H1 (cell line): ENCODE data around the gene RNU5D-1. TPM values are rescaled to one million over a fixed set of nuclear protein-coding genes. Genes with fewer than 3 reads are reported as not detected.

ENCODE experiments used
- CTCF ChIA-PET: fragments of 300-600 bp; sonication (Branson Sonifier 250); formaldehyde crosslinking; loops from one replicate; lab custom pipeline; 2021; ENCODE audit not compliant: partially characterized antibody; lab: Charles Lee
- POLR2A ChIA-PET: fragments of 300-600 bp; sonication (Branson Sonifier 250); formaldehyde crosslinking; loops from one replicate; lab custom pipeline; 2021; ENCODE audit warnings: inconsistent platforms; ENCODE audit not compliant: partially characterized antibody; lab: Charles Lee
- DNase-seq, 2 experiments: peaks; one replicate each; pipeline versions ENCODE4 v3.0.0 to v3.0.0-alpha.2; 2010 to 2022; ENCODE audit warnings: low spot score in 2 of 2, low read depth in 1 of 2, mixed read lengths in 1 of 2
- FAIRE-seq: peaks from 2 replicates; lab custom pipeline; 2011; peaks lifted over from hg19 to GRCh38; lab: Jason Lieb, UNC
- H2AFZ ChIP-seq: 2 replicates; pipeline ENCODE4 v1.8.1; 2012; ENCODE audit warnings: low read length, inconsistent platforms
- H2AK5ac ChIP-seq: 2 replicates; pipeline ENCODE4 v1.6.1; 2013; ENCODE audit warnings: low read depth, low read length
- H2BK120ac ChIP-seq: replicated peaks from 2 replicates; pipeline ENCODE3; 2013; ENCODE audit warnings: low read depth, low read length, inconsistent platforms
- H2BK12ac ChIP-seq: 2 replicates; pipeline ENCODE4 v1.6.1; 2013; ENCODE audit warnings: low read depth, low read length
- H2BK15ac ChIP-seq: 2 replicates; pipeline ENCODE4 v1.6.1; 2013; ENCODE audit warnings: low read length
- H2BK20ac ChIP-seq: 2 replicates; pipeline ENCODE4 v1.6.1; 2013; ENCODE audit warnings: low read length
- H2BK5ac ChIP-seq: 2 replicates; pipeline ENCODE4 v1.6.1; 2013; ENCODE audit warnings: low read depth, low read length
- H3K14ac ChIP-seq: 2 replicates; pipeline ENCODE4 v1.6.1; 2013; ENCODE audit warnings: inconsistent platforms; ENCODE audit not compliant: insufficient read length
- H3K18ac ChIP-seq: 2 replicates; pipeline ENCODE4 v1.6.1; 2013; ENCODE audit warnings: low read length; ENCODE audit errors: extremely low read depth
- H3K23ac ChIP-seq: 2 replicates; pipeline ENCODE4 v1.6.1; 2013; ENCODE audit warnings: inconsistent platforms; ENCODE audit not compliant: insufficient read length
- H3K23me2 ChIP-seq: 2 replicates; pipeline ENCODE4 v1.6.1; 2013; ENCODE audit warnings: low read depth, low read length
- H3K27ac ChIP-seq: 2 replicates; pipeline ENCODE4 v1.6.1; 2011; ENCODE audit warnings: low read depth, low read length, inconsistent platforms
- H3K27me3 ChIP-seq, 4 experiments: replicated peaks in 1 of 4; 1 replicate in 1 of 4; 2 replicates in 3 of 4; pipeline versions ENCODE4 v1.6.1 to v1.8.1; 2011 to 2013; ENCODE audit warnings: low read length in 3 of 4, mild to moderate bottlenecking in 3 of 4, inconsistent platforms in 2 of 4, mixed read lengths in 2 of 4, moderate library complexity in 1 of 4; ENCODE audit not compliant: control insufficient read depth in 3 of 4, insufficient read depth in 3 of 4; ENCODE audit errors: extremely low read depth in 1 of 4
- H3K36me3 ChIP-seq, 4 experiments: 2 replicates each; pipeline versions ENCODE4 v1.6.1 to v1.8.1; 2011 to 2013; ENCODE audit warnings: mild to moderate bottlenecking in 4 of 4, low read length in 3 of 4, moderate library complexity in 2 of 4, control low read depth in 1 of 4, inconsistent platforms in 1 of 4; ENCODE audit not compliant: insufficient read depth in 4 of 4, control insufficient read depth in 2 of 4
- H3K4ac ChIP-seq: replicated peaks from 2 replicates; pipeline ENCODE3; 2013; ENCODE audit warnings: low read length, low read depth, mixed read lengths, inconsistent platforms; ENCODE audit not compliant: insufficient read length
- H3K4me1 ChIP-seq, 4 experiments: replicated peaks in 1 of 4; 1 replicate in 1 of 4; 2 replicates in 3 of 4; pipeline versions ENCODE4 v1.6.1 to v1.8.1; 2011 to 2013; ENCODE audit warnings: low read length in 3 of 4, inconsistent platforms in 2 of 4, mixed read lengths in 1 of 4; ENCODE audit not compliant: insufficient read depth in 4 of 4, control insufficient read depth in 3 of 4
- H3K4me2 ChIP-seq, 2 experiments: 2 replicates each; pipeline versions ENCODE4 v1.6.1 to v1.8.1; 2011 to 2013; ENCODE audit warnings: low read depth in 2 of 2, low read length in 2 of 2, control low read depth in 1 of 2, inconsistent platforms in 1 of 2, mild to moderate bottlenecking in 1 of 2; ENCODE audit not compliant: insufficient read depth in 1 of 2
- H3K4me3 ChIP-seq, 4 experiments: fragments of 200-600, 300-600 bp in 1 of 4; sonication (generic), shearing (Covaris generic), sonication (Bioruptor Twin) in 1 of 4; 2 replicates each; pipeline versions ENCODE4 v1.5.1 to v1.8.1; 2011 to 2016; ENCODE audit warnings: low read length in 4 of 4, low read depth in 3 of 4, control low read depth in 2 of 4, inconsistent platforms in 2 of 4, mild to moderate bottlenecking in 2 of 4, mixed read lengths in 1 of 4, moderate library complexity in 1 of 4; ENCODE audit not compliant: insufficient read depth in 2 of 4; ENCODE audit errors: extremely low read depth in 1 of 4
- H3K56ac ChIP-seq: replicated peaks from 2 replicates; pipeline ENCODE3; 2013; ENCODE audit warnings: low read depth, mild to moderate bottlenecking, mixed read lengths, low read length, inconsistent platforms; ENCODE audit not compliant: insufficient read length
- H3K79me1 ChIP-seq: 2 replicates; pipeline ENCODE4 v1.6.1; 2013; ENCODE audit warnings: low read depth, low read length, control low read depth
- H3K79me2 ChIP-seq, 2 experiments: 2 replicates each; pipeline versions ENCODE4 v1.6.1 to v1.8.1; 2012 to 2013; ENCODE audit warnings: low read length in 2 of 2, mild to moderate bottlenecking in 2 of 2, inconsistent platforms in 1 of 2; ENCODE audit not compliant: insufficient read depth in 2 of 2, control insufficient read depth in 1 of 2
- H3K9ac ChIP-seq, 4 experiments: replicated peaks in 1 of 4; 1 replicate in 1 of 4; 2 replicates in 3 of 4; pipeline versions ENCODE4 v1.6.1 to v1.8.1; 2011 to 2013; ENCODE audit warnings: low read depth in 3 of 4, low read length in 3 of 4, control low read depth in 2 of 4, mild to moderate bottlenecking in 2 of 4, moderate library complexity in 2 of 4, inconsistent platforms in 1 of 4; ENCODE audit errors: extremely low read depth in 1 of 4
- H3K9me3 ChIP-seq, 2 experiments: 2 replicates each; pipeline versions ENCODE4 v1.6.1 to v1.8.1; 2012 to 2013; ENCODE audit warnings: mild to moderate bottlenecking in 2 of 2, moderate library complexity in 2 of 2, control low read depth in 1 of 2, inconsistent platforms in 1 of 2, low read depth in 1 of 2, low read length in 1 of 2, mixed read lengths in 1 of 2; ENCODE audit not compliant: insufficient read depth in 2 of 2
- H4K20me1 ChIP-seq, 2 experiments: replicated peaks in 1 of 2; 2 replicates each; pipeline versions ENCODE3 to v1.8.1; 2011 to 2013; ENCODE audit warnings: inconsistent platforms in 2 of 2, low read length in 2 of 2, mild to moderate bottlenecking in 1 of 2; ENCODE audit not compliant: insufficient read depth in 2 of 2, control insufficient read depth in 1 of 2
- H4K5ac ChIP-seq: 2 replicates; pipeline ENCODE4 v1.6.1; 2013; ENCODE audit warnings: low read length, low read depth, mixed read lengths, inconsistent platforms; ENCODE audit not compliant: insufficient read length
- H4K8ac ChIP-seq: 2 replicates; pipeline ENCODE4 v1.8.0; 2013; ENCODE audit warnings: mild to moderate bottlenecking, moderate library complexity, low read length, inconsistent platforms; ENCODE audit not compliant: insufficient read depth; ENCODE audit errors: extremely low read depth
- H4K91ac ChIP-seq: replicated peaks from 2 replicates; pipeline ENCODE3; 2013; ENCODE audit warnings: low read length, mixed read lengths, inconsistent platforms; ENCODE audit not compliant: insufficient read length
- ASH2L ChIP-seq: fragments of 200-600, 300-600 bp; sonication (generic); IDR thresholded peaks from one replicate; pipeline ENCODE4 v1.7.1; 2017; ENCODE audit warnings: low read length
- ATF3 ChIP-seq: IDR thresholded peaks from 2 replicates; pipeline ENCODE4 v1.6.1; 2011; ENCODE audit warnings: low read depth, mild to moderate bottlenecking, low read length; ENCODE audit not compliant: insufficient read depth
- BCL11A ChIP-seq, 2 experiments: IDR thresholded peaks; one replicate each; pipeline ENCODE4 v1.6.1; 2011; ENCODE audit warnings: low read depth in 2 of 2, low read length in 2 of 2, mild to moderate bottlenecking in 2 of 2
- BRCA1 ChIP-seq: IDR thresholded peaks from 2 replicates; pipeline ENCODE4 v1.6.1; 2012; ENCODE audit warnings: low read depth, low read length, improper control_type of control experiment
- GABPA ChIP-seq: IDR thresholded peaks from 2 replicates; pipeline ENCODE4 v1.6.1; 2011; ENCODE audit warnings: mild to moderate bottlenecking, low read length, moderate library complexity, borderline replicate concordance; ENCODE audit not compliant: insufficient read depth
- GTF2F1 ChIP-seq: IDR thresholded peaks from 2 replicates; pipeline ENCODE4 v1.6.1; 2012; ENCODE audit warnings: low read depth, low read length, improper control_type of control experiment, borderline replicate concordance
- HDAC2 ChIP-seq, 2 experiments: fragments of 300-600 bp in 1 of 2; sonication (generic) in 1 of 2; IDR thresholded peaks; 2 replicates each; pipeline ENCODE4 v1.6.1; 2011 to 2012; ENCODE audit warnings: low read depth in 2 of 2, low read length in 2 of 2, mild to moderate bottlenecking in 2 of 2, moderate library complexity in 2 of 2, borderline replicate concordance in 1 of 2, inconsistent platforms in 1 of 2
- JUND ChIP-seq: IDR thresholded peaks from 2 replicates; pipeline ENCODE4 v1.6.1; 2011; ENCODE audit warnings: mild to moderate bottlenecking, improper control_type of control experiment, low read length
- RXRA ChIP-seq: IDR thresholded peaks from 2 replicates; pipeline ENCODE4 v1.6.1; 2011; ENCODE audit warnings: low read depth, mild to moderate bottlenecking, low read length, moderate library complexity; ENCODE audit not compliant: insufficient read depth
- SIRT6 ChIP-seq: IDR thresholded peaks from one replicate; pipeline ENCODE4 v1.7.1; 2012; ENCODE audit warnings: low read length, inconsistent platforms
- SP1 ChIP-seq: IDR thresholded peaks from 2 replicates; pipeline ENCODE4 v1.6.1; 2011; ENCODE audit warnings: low read depth, low read length
- ZNF274 ChIP-seq: IDR thresholded peaks from 2 replicates; pipeline ENCODE4 v1.7.0; 2012; ENCODE audit warnings: low read length, borderline replicate concordance; ENCODE audit errors: extremely low read depth
- whole genome bisulfite sequencing, 2 experiments: shearing (Covaris generic) in 1 of 2; methylation state at CpG; one replicate each; pipeline versions ENCODE4 v1.1.6 to v1.1.7; 2013 to 2015; ENCODE audit warnings: low lambda C conversion rate in 2 of 2, mixed read lengths in 2 of 2, inconsistent platforms in 1 of 2, low coverage in 1 of 2, missing lambda C conversion rate in 1 of 2; ENCODE audit not compliant: insufficient replicate concordance in 2 of 2, insufficient coverage in 1 of 2, insufficient read length in 1 of 2; ENCODE audit errors: extremely low coverage in 1 of 2, missing lambda C conversion rate in 1 of 2; 5-methylcytosine and 5-hydroxymethylcytosine counted together
- polyA plus RNA-seq, 7 experiments: library from polyadenylated mRNA; depleted of rRNA in 3 of 7; stranded (reverse) in 5 of 7; unstranded in 2 of 7; fragments of >200 nt in 5 of 7; fragments of 200-250 nt in 2 of 7; gene quantifications; 1 replicate in 5 of 7; 2 replicates in 1 of 7; 4 replicates in 1 of 7; pipeline versions ENCODE4 v1.2.1 to v1.2.3, GENCODE V29; 2011 to 2013; ENCODE audit warnings: missing spikeins in 2 of 7, mixed read lengths in 2 of 7
- total RNA-seq: library from RNA; stranded (reverse); fragmentation: NEBNext Ultra II Directional; extraction: Animal tissue kit (Norgen Biotek cat#: 25700); gene quantifications from 2 replicates; pipeline ENCODE4 v1.2.1, GENCODE V29; 2021

Gene RNU5D-1
- total and polyA plus RNA-seq, 2 of the 8 experiments (the other 6 are each of a cell fraction or from before 2014, with no cell fraction given): under 0.01 TPM; not detected in 1

- no peaks in the 10 kb centered on the region for H3K9me3 ChIP-seq
- no peak overlapping the region for H3K9ac ChIP-seq
- H4K8ac ChIP-seq: no peak overlapping the region
- H3K4me3 ChIP-seq: no peak overlapping the region
- H4K20me1 ChIP-seq: no peaks in the 10 kb centered on the region
- no peak overlapping the region for H2BK120ac ChIP-seq
- H3K27me3 ChIP-seq: no peaks in the 10 kb centered on the region
- no peak overlapping the region for H4K91ac ChIP-seq
- no peak overlapping the region for H3K4me2 ChIP-seq
- no peak overlapping the region for H3K27ac ChIP-seq
- H3K56ac ChIP-seq: no peak overlapping the region
- no peak overlapping the region for H3K18ac ChIP-seq
- no peak overlapping the region for H4K5ac ChIP-seq
- no peak overlapping the region for H3K4ac ChIP-seq
- no peak overlapping the region for H2AK5ac ChIP-seq
- H2BK15ac ChIP-seq: no peak overlapping the region
- H2AFZ ChIP-seq: no peak overlapping the region
- no peaks in the 10 kb centered on the region for H3K79me1 ChIP-seq
- no peak overlapping the region for H2BK12ac ChIP-seq
- H3K4me1 ChIP-seq: peaks cover 1 to 17% (median 12%) of the 10 kb centered on the region in 4 experiments; a peak in 5 of 7 replicates
- H3K23ac ChIP-seq: no peak overlapping the region
- H2BK5ac ChIP-seq: no peak overlapping the region
- H3K14ac ChIP-seq: no peak overlapping the region
- no peaks in the 10 kb centered on the region for H3K36me3 ChIP-seq
- H3K23me2 ChIP-seq: no peaks in the 10 kb centered on the region
- no peak overlapping the region for H2BK20ac ChIP-seq
- DNase-seq (no peak), FAIRE-seq (no peak)
- POLR2A ChIA-PET: interaction anchor here (0.6 kb wide), 2 partner anchors 18 to 24 kb away, joined by 3 read pairs; no protein-coding TSS in a partner anchor
- CTCF ChIA-PET: interaction anchor here (0.8 to 2.5 kb wide), 3 partner anchors 9 to 46 kb away, joined by 3 to 6 read pairs (median 5); no protein-coding TSS in a partner anchor
- WGBS, 2 experiments: 95% methylated on average over 4 of the region's 4 CpGs; no CpG with 5 or more reads in 1 of the 2 experiments
- no peaks in the 10 kb centered on the region for H3K79me2 ChIP-seq
- TF ChIP-seq GTF2F1: no peak
- TF ChIP-seq ASH2L: no peak
- TF ChIP-seq JUND: no peak
- TF ChIP-seq HDAC2 (IDR thresholded peaks at IDR 0.05; ENCODE audit: borderline replicate concordance in 1 of 2, low read depth in 2 of 2, low read length in 2 of 2): no peak
- no peak for TF ChIP-seq ATF3
- TF ChIP-seq ZNF274: no peak
- no peak for TF ChIP-seq BRCA1
- no peak for TF ChIP-seq SIRT6
- TF ChIP-seq GABPA: no peak
- no peak for TF ChIP-seq RXRA
- no peak for TF ChIP-seq SP1
- TF ChIP-seq BCL11A (IDR thresholded peaks at IDR 0.05; ENCODE audit: low read depth in 2 of 2, low read length in 2 of 2): no peak
These were observed 45.8 kb downstream of the RNU5D-1 start for GRCh38 chr1:44685218-44685617.
